Activated naive CD4-positive, alpha-beta T cell treated with anti-CD3 and anti-CD28 coated beads for 36 hours (primary cell): ENCODE data around the gene CDK11A. TPM values are rescaled to one million over a fixed set of nuclear protein-coding genes. Genes with fewer than 3 reads are reported as not detected.

Experiments used
- total RNA-seq, 2 experiments: library from RNA; stranded (reverse); gene quantifications; one replicate each; pipeline ENCODE4 v1.2.3, GENCODE V29; 2021

The CDK11A gene
- total RNA-seq, 2 experiments from 2014 or later, result 58.0 to 60.3 TPM

Other genes with a start within 250 kb of the CDK11A start
- gene ATAD3A, start 212.2 kb downstream of the CDK11A start, total RNA-seq, result 10 to 100 TPM; 39.4 to 41.0 TPM
- not detected for gene TMEM240, start 183.7 kb downstream of the CDK11A start, total RNA-seq
- gene SSU72, start 149.5 kb downstream of the CDK11A start, total RNA-seq, result 10 to 100 TPM; 91.6 to 95.9 TPM
- gene FNDC10, start 124.2 kb downstream of the CDK11A start, total RNA-seq, result 1 to 10 TPM in 1 of 2 experiments, under 1 TPM in 1; 0.94 to 1.2 TPM
- 10 to 100 TPM; 27.6 to 31.7 TPM for gene MIB2, start 108.9 kb downstream of the CDK11A start, total RNA-seq
- gene MMP23B, start 92.2 kb downstream of the CDK11A start, total RNA-seq, result under 1 TPM; 0.64 to 0.99 TPM
- 10 to 100 TPM; 33.7 to 34.4 TPM for gene CDK11B, start 65.4 kb downstream of the CDK11A start, total RNA-seq
- 10 to 100 TPM; 21.9 to 25.6 TPM for gene SLC35E2B, start 31.6 kb downstream of the CDK11A start, total RNA-seq
- 10 to 100 TPM; 42.1 to 43.6 TPM for gene NADK, start 54.1 kb upstream of the CDK11A start, total RNA-seq
- gene GNB1, start 166.7 kb upstream of the CDK11A start, total RNA-seq, result 100 to 1,000 TPM; 326 to 351 TPM
- gene CALML6, start 190.9 kb upstream of the CDK11A start, total RNA-seq, result under 1 TPM; 0.41 to 0.86 TPM
- under 1 TPM in 1 of 2 experiments, not detected in 1; 0.99 TPM for gene TMEM52, start 194.9 kb upstream of the CDK11A start, total RNA-seq